Testis (tissue), 3 donors: Measurements from ENCODE around the gene CD164. TPM values are rescaled to one million over a fixed set of nuclear protein-coding genes. Genes with fewer than 3 reads are reported as not detected.

Source experiments
- DNase-seq: peaks from one replicate; pipeline ENCODE4 v3.0.0-alpha.2; 2019
- H3K27ac ChIP-seq, 2 donors: fragments of 200-600 bp; sonication (generic); one replicate each; pipeline ENCODE4 v1.5.1; 2019
- H3K27me3 ChIP-seq: fragments of 200-600 bp; sonication (generic); one replicate; pipeline ENCODE4 v1.5.1; 2019
- H3K36me3 ChIP-seq: fragments of 200-600 bp; sonication (generic); one replicate; pipeline ENCODE4 v1.5.1; 2017; ENCODE audit warnings: low read depth; ENCODE audit errors: missing control alignments
- H3K4me1 ChIP-seq: fragments of 200-600 bp; sonication (generic); one replicate; pipeline ENCODE4 v1.5.1; 2019
- H3K4me3 ChIP-seq, 2 donors: fragments of 200-600 bp; sonication (generic); one replicate each; pipeline ENCODE4 v1.5.1; 2017 to 2019
- H3K9me3 ChIP-seq: fragments of 200-600 bp; sonication (generic); one replicate; pipeline ENCODE4 v1.5.1; 2017
- POLR2A ChIP-seq: fragments of 450-650 bp; IDR thresholded peaks from one replicate; pipeline ENCODE4 v1.6.1; 2017; ENCODE audit warnings: antibody characterized with exemption, mild to moderate bottlenecking, moderate library complexity
- WGBS, 2 donors: methylation state at CpG; one replicate each; pipeline ENCODE4 v1.1.5; 2018; 5-methylcytosine and 5-hydroxymethylcytosine counted together
- intact Hi-C: fragments of 100-400 bp; cut with DNase I; formaldehyde crosslinking; loops from one replicate; pipeline ENCODE4 v1.15.1; 2023; ENCODE audit warnings: low total_unique reads
- polyA plus RNA-seq: library from polyadenylated mRNA; stranded (reverse); fragments of 350-450 nt; fragmentation: Illumina TruSeq; extraction: RNeasy Lipid Tissue Mini Kit (QIAGEN cat#74804); gene quantifications from one replicate; pipeline ENCODE4 v1.2.3, GENCODE V29; 2014; ENCODE audit warnings: low read depth, low replicate concordance; ENCODE audit not compliant: insufficient read depth
- total RNA-seq, 2 donors: library from RNA; depleted of rRNA; stranded (reverse); fragments of >200 nt; gene quantifications; one replicate each; pipeline ENCODE4 v1.2.3, GENCODE V29; 2016
- TF ChIP-seq, protein P1 (sequence below), 3 experiments: fragments of 450-650 bp in 2 of 3; fragments of 200-600 bp in 1 of 3; sonication (generic) in 1 of 3; IDR thresholded peaks; one replicate each; pipeline ENCODE4 v1.5.1; 2016 to 2019; ENCODE audit warnings: antibody characterized with exemption in 3 of 3, mild to moderate bottlenecking in 2 of 3, moderate library complexity in 1 of 3

CD164 gene
- total and polyA plus RNA-seq, 3 donors from 2014 or later, result 209 to 232 (median 219) TPM

GRCh38 chr6:109421184-109421583, 38.9 kb upstream of the CD164 start:
- WGBS, 2 donors, result 87 to 93% methylated on average over 1 of the region's 1 CpG
- Histone ChIP-seq H3K36me3 (no peaks in the 10 kb centered on the region), H3K9me3 (no peaks in the 10 kb centered on the region)

DNA sequence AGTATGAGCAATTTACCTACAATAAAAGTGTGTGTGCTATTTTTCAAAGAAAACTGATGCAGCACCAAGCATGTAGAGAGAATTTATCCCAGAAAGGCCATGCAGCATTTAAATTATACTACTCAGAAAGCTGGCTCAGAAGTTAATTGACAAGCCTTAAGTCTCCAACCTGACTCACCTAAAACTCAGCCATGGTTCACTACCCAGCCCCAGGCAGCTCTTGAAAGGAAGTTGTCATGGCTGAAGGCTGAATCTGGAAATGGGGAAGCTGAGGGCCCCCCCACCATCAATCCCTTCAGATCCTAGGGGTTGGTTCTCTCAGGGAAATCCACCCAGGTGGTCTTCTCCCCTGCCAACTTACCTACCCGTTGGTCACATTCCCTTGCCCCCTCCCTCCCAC, 38.5 kb upstream of the CD164 start:
- Histone ChIP-seq H3K4me3 (no peak overlapping the region), H3K27me3 (no peaks in the 10 kb centered on the region), H3K4me1 (no peaks in the 10 kb centered on the region), H3K27ac (no peak overlapping the region), H3K36me3 (no peaks in the 10 kb centered on the region), H3K9me3 (no peaks in the 10 kb centered on the region)
- intact Hi-C loops, result no loop called here
- TF ChIP-seq, protein P1, sequence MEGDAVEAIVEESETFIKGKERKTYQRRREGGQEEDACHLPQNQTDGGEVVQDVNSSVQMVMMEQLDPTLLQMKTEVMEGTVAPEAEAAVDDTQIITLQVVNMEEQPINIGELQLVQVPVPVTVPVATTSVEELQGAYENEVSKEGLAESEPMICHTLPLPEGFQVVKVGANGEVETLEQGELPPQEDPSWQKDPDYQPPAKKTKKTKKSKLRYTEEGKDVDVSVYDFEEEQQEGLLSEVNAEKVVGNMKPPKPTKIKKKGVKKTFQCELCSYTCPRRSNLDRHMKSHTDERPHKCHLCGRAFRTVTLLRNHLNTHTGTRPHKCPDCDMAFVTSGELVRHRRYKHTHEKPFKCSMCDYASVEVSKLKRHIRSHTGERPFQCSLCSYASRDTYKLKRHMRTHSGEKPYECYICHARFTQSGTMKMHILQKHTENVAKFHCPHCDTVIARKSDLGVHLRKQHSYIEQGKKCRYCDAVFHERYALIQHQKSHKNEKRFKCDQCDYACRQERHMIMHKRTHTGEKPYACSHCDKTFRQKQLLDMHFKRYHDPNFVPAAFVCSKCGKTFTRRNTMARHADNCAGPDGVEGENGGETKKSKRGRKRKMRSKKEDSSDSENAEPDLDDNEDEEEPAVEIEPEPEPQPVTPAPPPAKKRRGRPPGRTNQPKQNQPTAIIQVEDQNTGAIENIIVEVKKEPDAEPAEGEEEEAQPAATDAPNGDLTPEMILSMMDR (IDR thresholded peaks at IDR 0.05), result no peak
- TF ChIP-seq POLR2A, result no peak
- WGBS, 2 donors, result 61 to 72% methylated on average over 1 of the region's 1 CpG
- no peak for DNase-seq

More at GRCh38 chr6:109421184-109421583, 38.9 kb upstream of the CD164 start:
- intact Hi-C loops, result no loop called here
- H3K4me3 ChIP-seq, result no peak overlapping the region
- TF ChIP-seq, protein P1 (IDR thresholded peaks at IDR 0.05), result no peak
- TF ChIP-seq POLR2A, result no peak
- no peak overlapping the region for H3K27ac ChIP-seq
- no peaks in the 10 kb centered on the region for H3K4me1 ChIP-seq
- DNase-seq, result no peak
- H3K27me3 ChIP-seq, result no peaks in the 10 kb centered on the region

- TF ChIP-seq, protein P1 (IDR thresholded peaks at IDR 0.05), result no peak
- TF ChIP-seq POLR2A, result no peak
- no peaks in the 10 kb centered on the region for H3K36me3 ChIP-seq
- no peaks in the 10 kb centered on the region for H3K4me1 ChIP-seq
- no peak overlapping the region for H3K27ac ChIP-seq
- H3K4me3 ChIP-seq, result no peak overlapping the region
- H3K27me3 ChIP-seq, result no peaks in the 10 kb centered on the region
- no peaks in the 10 kb centered on the region for H3K9me3 ChIP-seq
- intact Hi-C loops, result no loop called here
- DNase-seq, result no peak
- WGBS, 2 donors, result 91 to 97% methylated on average over 4 of the region's 4 CpGs
Measured at GRCh38 chr6:109417646-109418045, 35.4 kb upstream of the CD164 start.

GRCh38 chr6:109411034-109411433, 28.8 kb upstream of the CD164 start:
- DNase-seq, result no peak
- WGBS, 2 donors, result 82 to 96% methylated on average over 2 of the region's 2 CpGs
- H3K36me3 ChIP-seq, result no peaks in the 10 kb centered on the region
- TF ChIP-seq, protein P1 (IDR thresholded peaks at IDR 0.05), result no peak
- no peak for TF ChIP-seq POLR2A
- no peaks in the 10 kb centered on the region for H3K9me3 ChIP-seq
- H3K4me3 ChIP-seq, result no peak overlapping the region
- intact Hi-C loops, result no loop called here
- no peaks in the 10 kb centered on the region for H3K27me3 ChIP-seq
- H3K4me1 ChIP-seq, result no peaks in the 10 kb centered on the region
- H3K27ac ChIP-seq, result no peak overlapping the region

- Histone ChIP-seq H3K4me3 (no peak overlapping the region), H3K27ac (no peak overlapping the region), H3K9me3 (no peaks in the 10 kb centered on the region), H3K27me3 (no peaks in the 10 kb centered on the region), H3K36me3 (no peaks in the 10 kb centered on the region), H3K4me1 (no peaks in the 10 kb centered on the region)
- intact Hi-C loops, result no loop called here
- TF ChIP-seq POLR2A, result no peak
- TF ChIP-seq, protein P1 (IDR thresholded peaks at IDR 0.05), result no peak
- no peak for DNase-seq
- 88 to 90% methylated on average over 4 of the region's 4 CpGs for WGBS, 2 donors
Measured at GRCh38 chr6:109406196-109406595, 23.9 kb upstream of the CD164 start.
